AG08396 (cell line): ENCODE data around the gene INSRR.

ENCODE experiments used
- DNase-seq: peaks from one replicate; pipeline ENCODE4 v3.0.0; 2012; ENCODE audit warnings: low spot score, mixed read lengths

Gene INSRR

GRCh38 chr1:156804572-156805243 is 54.2 kb downstream of the INSRR start:
- no peak for DNase-seq

- no peak for DNase-seq
Measured at GRCh38 chr1:156804026-156804425, 54.9 kb downstream of the INSRR start.

- no peak for DNase-seq
Measured at GRCh38 chr1:156803086-156803851, 55.6 kb downstream of the INSRR start.

GRCh38 chr1:156802421-156802935 is 56.4 kb downstream of the INSRR start:
- no peak for DNase-seq

GRCh38 chr1:156801409-156802121 is 57.4 kb downstream of the INSRR start:
- DNase-seq = no peak

- no peak for DNase-seq
Measured at GRCh38 chr1:156797212-156797871, 61.6 kb downstream of the INSRR start.

GRCh38 chr1:156796340-156797097 is 62.4 kb downstream of the INSRR start:
- no peak for DNase-seq

- no peak for DNase-seq
Measured at GRCh38 chr1:156795787-156796186, 63.1 kb downstream of the INSRR start.

- DNase-seq = no peak
Measured at GRCh38 chr1:156795374-156795733, 63.6 kb downstream of the INSRR start.

- no peak for DNase-seq
Measured at GRCh38 chr1:156794506-156795373, 64.2 kb downstream of the INSRR start.
